Kidney capillary endothelial cell (primary cell): ENCODE data around the gene CEP112.

Experiments used
- DNase-seq: peaks from one replicate; pipeline ENCODE4 v3.0.0-alpha.2; 2018; ENCODE audit warnings: low spot score

CEP112 gene

DNA sequence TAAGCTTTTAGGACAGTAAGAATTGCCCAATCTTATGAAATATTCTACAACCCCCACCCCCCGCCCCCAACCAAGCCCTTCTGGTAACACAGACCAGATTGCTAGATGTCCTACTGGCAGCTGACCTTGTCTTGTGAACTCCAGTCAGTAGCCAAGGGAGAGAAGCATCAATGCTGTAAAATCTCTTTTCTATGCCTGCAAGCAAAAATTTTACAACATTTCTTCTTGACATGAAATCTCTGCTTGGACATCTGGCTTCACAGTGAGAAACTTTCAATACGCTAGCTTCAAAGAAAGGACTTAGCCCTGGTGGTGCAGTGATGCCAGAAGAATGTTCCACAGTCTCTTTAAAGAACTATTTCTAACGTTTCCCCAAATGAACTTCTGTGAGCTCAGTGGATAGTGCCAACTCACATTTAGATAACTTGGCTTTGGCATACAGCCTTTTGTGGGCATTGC, 461.2 kb downstream of the CEP112 start:
- DNase-seq: no peak

DNA sequence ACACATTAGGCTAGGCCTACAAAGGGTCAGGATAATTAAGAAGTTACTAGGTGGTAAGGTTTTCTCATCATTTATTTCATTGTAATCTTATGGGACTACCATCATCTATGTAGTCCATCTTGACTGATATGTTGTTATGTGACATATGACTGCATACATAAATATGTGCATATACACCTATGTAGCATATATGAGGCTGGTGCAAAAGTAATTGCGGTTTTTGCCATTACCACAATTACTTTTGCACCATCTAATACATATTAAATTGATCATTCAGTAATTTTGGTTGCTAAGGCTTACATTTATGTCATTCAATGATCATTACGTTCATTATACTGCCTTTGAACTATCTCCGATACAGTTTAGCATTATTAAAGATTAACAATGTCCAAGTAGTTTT, 462.7 kb downstream of the CEP112 start:
- DNase-seq: no peak

DNA sequence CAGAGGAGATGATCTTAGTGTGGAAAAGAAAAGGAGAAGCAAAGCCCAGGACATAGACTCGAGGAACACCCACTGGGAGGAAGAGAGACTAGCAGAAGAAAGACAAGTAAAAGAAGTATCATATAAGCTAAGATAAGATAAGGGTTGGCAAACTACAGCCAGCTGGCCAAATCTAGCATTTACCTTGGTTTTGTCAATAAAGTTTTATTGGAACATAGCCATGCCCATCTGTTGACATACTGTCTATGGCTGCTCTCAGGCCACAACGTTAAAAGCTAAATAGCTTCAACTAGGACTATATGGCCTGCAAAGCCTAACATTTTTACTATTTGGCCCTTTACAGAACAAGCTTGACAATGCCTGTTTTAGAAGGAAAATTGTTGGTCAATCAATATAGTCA, 464.1 kb downstream of the CEP112 start:
- DNase-seq: no peak

DNA sequence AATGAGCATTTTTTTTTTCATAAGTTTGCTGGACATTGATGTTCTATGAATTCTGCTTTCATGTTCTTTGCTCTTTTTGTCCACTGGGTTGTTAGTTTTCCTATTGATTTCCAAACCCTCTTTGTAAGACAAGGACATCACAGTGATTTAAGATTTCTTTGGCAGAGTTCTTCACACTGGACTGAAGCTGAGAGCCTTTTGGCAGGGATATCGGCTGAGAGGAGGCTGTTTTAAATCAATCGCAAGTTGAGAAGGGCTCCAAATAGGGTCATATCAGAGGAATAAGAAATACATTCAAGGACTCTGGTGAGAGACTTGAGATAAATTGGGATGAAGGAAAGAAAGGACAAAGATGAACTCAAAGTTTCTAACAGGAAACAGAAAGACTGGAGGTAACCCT, 464.7 kb downstream of the CEP112 start:
- DNase-seq: no peak

DNA sequence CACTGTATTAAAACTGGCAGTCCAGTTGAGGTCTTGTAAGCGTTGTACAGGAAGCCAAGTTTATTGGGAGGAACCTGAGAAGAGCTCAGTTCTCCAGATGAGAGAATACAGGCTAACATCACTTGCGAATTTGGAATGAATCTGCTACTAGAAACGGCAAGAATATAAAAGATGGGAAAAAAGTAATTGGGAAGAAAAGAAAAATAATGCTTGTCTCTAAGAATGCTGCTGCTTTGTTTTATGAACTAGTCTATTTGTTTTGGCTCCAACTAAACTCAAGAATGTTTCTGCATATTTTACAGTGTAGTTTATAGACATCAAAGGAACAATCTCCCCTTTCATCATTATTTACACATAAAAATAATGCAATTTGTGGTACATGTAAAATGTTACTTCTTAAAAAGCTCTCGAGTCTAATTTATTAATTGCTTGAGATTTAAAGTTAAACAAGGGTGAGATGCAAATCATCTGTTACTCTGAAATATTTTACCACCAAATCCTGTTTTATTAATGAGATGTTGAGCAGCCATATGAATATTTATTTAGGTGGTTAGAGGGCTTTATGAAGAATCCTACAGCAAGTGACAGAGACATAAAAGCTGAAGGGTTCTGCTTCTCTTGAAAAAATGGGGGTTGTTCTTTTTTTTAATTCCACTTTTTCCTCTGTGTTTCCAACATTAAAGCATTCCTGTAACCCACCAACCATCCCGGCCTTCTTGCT, 468.3 kb downstream of the CEP112 start:
- DNase-seq: no peak

DNA sequence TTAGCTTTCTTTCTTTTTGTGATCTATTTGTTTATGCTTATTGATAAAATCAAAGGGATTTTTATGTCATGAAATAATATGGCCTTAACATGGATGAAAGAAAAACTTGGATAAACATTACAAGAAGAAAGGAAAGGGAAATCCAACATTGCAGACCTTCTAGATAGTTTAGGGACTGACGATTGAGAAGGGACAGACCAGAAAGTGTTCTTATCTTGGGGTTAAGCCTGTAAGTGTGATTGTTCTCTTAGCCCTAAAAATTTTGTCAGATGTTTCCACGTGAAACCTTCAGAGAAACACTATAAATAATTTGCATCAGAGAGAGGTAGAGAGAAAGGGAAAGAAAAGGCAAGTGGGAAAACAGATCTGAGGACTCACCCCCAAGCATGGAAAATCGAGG, 473.3 kb downstream of the CEP112 start:
- DNase-seq: no peak

DNA sequence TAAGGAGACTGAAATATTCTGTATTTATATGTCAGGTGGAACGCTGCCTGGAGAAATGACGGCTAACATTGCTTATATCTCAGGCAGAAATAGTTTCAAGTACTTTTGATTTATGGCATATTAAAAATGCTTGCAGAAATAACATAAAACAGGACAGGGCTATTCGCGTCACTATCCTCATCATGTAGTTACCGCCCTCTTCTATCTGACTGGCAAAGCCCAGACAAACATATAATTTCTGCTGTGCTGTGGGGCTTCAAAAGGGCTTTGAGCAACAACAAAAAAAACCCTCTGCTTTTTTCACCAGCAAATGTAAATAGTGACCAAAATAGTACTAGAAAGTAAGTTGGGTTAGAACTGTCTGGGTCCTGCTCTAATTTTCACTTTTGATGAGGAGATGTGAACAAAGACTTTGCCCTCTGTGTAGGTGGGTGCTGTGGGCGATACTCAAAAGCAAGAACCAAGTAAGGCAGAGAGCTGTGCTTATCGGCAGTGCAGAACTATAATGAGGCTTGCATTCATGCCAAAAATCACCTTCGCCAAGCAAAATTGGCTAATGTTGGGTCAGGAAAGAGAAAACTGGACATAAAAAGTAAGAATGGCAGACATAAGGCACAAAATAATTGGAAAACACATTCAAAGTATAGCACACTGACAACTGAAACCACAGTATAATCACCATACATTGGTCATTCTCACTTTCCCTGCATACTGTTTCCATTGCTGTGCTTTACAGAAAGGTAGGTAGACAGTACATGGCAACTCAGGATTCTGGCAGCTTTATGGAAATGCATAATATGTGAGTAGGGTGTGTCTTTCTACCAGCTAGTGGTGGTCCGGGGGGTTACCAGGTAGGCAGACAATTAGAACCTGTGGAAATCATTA, 479.3 kb downstream of the CEP112 start:
- no peak for DNase-seq

DNA sequence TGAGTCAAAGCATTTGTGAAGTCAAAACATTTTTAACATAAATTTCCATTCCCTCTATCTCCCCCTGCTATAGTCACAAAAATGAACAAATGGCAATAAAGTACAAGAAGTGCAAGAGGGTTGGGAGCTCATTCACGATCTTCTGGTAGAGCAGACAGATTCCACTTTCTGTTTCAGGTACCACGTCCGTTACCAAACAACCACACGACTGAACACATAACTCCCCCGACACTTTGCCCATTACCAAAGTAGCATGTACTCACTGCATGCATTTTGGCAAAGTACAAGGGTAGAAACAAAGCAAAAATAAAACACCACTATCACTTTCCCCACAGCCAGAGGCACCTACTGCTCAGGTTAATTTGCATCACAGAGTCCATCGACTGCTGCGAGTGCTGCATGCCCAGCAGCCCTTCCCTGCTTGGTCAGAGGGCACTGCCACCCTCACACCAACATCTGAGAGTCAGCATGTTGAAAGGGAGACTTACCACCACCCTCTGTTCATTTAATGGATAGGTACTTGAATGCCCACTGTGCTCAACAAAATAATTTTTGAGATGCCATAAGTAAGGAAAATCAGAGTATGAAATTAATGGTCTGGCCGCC, 480.2 kb downstream of the CEP112 start:
- DNase-seq: no peak

DNA sequence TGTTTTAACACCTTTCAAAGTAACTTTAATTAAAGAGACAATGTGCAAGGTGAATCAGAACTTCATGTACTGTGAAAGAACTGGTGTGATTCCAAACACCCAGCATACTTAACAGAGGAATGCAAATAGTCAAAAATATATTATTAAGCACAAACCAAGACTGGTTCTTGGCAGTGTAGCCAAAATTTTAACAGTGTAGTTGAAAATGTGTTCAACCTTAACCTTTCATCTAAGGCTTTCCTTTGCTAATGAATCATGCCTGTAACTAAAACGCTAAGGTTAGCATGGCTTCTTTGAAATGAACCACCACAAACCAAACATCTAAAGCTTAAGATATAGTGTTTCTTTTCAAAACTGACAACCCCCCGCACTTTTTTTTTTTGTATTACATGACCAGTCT, 484.2 kb downstream of the CEP112 start:
- DNase-seq: no peak

DNA sequence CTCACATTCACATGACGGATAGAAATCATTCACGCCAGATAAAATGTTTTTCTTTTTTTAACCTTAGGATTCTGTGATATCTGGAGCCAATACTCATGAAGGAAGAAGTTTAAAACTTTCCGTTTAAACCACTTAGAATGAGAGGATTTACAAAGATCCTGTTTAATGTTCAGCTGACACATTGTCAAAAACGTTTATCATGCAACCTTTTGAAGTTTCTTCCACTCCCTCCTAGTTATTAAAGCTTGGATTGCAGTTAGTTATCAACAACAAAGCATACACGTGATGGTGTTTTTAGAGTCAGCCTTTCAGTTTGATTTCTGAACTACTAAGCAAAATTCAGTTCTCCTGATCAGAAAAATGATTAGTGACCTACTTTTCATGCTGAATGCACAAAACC, 487.2 kb downstream of the CEP112 start:
- no peak for DNase-seq

DNA sequence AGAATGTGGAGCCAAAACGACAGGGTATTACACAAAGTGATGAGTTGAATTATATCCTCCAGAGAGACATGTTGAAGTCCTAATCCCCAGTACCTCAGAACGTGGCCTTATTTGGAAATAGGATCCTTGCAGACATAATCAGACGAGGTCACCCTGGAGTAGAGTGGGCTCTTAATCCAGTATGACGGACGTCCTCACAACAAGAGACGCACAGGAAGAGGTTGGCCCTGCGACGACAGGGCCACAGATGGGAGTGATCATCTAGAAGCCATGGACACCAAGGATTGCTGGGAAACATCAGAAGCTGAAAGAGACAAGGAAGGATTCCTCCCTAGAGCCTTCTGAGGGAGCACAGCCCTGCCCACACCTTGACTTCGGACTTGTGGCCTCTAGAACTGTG, 488.0 kb downstream of the CEP112 start:
- DNase-seq: no peak

DNA sequence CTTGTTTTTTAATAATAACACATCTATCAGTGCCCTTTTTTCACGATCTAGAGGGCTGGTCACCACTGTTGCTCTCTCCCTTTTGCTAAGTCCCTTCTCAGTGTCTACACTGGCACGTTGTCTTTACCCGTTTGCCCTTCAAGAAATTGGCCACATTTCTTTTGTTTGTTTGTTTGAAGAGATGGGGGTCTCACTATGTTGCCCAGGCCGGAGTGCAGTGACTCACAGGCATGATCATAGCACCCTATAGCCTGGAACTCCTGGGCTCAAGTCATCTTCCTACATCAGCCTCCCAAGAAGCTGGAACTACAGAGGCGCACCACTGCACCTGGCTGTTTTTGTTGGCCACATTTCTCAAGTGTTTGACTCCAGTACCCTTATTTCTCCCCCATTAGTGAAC, 492.5 kb downstream of the CEP112 start:
- no peak for DNase-seq

DNA sequence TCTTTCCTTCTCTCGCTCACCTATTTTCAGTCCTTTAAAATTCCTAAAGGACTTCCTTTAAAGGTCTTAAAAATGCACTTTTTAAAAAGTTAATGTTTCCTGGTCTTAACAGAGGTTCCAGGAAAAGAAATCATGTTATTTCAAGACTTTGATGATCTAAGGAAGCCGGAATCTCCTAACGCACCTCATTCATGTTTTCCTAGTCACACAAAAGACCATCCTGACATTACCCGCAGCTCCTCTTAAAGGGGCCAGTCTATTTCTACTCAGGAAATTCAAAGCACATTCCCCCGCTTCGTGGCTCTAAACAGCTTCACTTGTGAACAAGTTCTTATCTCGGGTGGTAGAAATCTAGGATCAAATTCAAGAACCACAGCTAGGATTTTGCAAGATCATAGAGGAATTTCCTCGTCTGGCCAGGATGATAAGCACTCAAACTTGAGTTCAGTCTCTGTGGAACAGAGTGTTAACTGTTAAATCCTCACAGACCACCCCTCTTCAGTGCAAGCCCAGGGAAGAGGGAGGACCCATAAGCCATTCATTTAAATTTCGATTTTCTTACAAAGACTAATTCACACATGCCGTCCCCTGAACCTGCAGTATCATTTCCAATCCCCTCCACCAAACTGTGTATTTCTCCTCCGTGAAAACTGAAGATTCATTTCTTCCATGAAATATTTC, 493.4 kb downstream of the CEP112 start:
- peak; percentile 19 for DNase-seq

DNA sequence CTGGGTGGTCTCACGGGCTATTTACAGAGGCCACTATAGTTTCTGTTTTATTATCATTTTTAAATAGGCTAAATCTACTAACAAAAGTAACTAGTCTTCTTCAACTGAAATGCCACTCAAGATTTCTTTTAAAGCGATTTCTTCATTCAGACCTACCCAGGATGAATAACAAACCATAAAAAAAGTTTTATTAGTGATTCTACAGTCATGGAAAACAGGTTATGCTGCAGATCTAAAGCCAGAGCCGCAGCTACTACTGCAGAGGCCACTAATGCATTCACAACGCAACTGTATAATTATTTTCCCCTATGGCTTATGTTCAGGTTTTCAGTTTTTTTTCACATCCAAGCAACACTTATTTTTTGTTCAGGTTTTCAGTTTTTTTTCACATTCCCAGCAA, 494.3 kb downstream of the CEP112 start:
- no peak for DNase-seq

DNA sequence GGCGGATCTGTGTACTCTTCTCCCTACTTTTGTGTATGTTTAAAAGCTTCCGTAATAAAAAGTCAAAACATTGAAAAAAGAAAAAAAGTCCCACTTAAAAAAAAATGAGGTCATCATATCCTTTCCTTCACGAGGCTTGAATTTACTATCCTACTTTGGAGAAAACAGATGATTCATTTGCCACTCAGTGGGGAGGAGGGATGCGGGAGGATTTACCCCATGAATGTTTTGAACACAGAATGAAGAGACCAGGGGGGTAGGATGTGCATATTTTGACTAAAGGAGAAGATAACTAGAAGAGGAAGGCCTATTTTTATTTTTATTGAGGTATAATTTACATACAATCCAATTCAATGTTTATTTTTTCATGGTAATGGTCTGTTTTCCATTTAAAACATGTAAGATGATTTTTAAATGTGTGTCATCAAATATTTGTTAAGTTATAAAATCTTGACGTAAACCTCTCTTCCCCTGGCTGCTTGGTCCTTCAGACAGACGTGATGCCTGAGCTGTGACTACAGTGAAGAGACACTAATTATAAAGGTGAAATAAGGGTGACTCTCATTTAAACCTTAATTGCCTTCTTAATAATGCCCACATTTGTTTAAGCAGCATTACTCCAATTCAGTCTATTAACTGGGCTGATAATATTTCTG, 495.1 kb downstream of the CEP112 start:
- DNase-seq: peak; percentile 37

DNA sequence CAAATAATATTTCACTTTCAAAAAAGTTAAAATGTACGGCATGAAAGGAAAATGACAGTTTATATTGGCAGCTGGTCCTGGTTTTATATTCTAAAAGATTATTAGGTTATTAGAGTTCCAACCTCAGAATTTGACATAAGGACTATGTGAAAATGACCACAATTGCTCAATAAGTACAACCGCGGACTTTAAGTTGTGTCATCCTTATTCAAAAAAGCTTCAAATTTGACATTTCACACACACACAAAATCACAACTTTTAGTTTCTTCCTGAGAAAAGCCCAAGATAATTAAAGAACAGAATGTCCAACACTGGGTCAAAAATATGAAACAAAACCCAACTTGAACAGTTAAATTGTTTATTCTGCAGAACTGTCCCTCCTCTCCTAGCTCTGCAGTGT, 497.3 kb downstream of the CEP112 start:
- DNase-seq: no peak

DNA sequence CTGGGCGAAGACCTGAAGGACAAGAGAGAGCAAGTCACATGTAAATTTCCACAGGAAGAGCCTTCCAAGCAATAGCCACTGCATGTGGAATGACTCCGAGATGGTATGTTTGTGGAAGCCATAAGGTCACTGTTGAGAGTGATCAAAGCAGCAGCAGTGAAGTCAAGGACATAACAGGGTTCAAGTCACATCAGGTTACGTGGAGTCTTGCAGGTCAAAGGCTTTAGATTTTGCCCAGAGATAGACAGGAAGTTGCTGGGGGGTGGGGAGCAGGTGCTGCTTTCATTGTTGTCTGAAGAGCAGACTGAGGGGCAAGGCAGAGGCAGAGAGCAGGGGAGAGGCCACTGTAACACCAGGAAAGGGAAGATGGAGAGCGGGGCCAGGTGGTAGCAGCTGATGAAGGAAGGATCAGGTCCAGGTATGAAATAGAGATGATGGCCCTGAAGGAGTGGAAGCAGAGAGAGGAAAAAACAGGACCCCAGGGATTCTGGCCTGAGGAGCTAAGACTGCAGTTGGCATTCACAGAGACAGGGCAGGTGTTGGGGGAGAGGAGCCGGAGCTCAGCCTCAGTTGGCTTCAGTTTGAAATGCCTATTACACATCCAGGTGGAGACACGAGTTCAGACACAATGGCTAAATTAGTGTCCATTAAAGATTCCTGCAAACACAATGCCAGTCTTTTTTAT, 501.2 kb downstream of the CEP112 start:
- DNase-seq: no peak

DNA sequence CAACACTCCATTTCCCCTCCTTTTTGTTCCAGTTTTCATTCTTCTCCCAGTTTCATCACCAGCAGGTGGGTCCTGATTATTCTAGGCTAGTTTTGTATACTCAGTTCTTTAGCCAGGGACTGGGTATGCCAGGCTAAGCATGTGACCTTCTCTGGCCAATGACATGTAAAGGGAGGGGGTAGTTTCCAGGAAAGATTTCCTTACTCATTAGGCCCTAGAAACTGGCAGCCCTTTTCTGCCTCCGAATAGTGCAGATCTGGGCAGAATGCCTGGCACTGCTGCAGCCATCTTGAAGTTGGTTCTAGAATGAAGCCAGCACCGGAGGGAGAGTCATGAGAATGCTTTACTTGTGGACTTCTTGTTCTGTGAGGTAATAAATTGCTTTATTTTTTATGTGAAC, 503.6 kb downstream of the CEP112 start:
- no peak for DNase-seq

DNA sequence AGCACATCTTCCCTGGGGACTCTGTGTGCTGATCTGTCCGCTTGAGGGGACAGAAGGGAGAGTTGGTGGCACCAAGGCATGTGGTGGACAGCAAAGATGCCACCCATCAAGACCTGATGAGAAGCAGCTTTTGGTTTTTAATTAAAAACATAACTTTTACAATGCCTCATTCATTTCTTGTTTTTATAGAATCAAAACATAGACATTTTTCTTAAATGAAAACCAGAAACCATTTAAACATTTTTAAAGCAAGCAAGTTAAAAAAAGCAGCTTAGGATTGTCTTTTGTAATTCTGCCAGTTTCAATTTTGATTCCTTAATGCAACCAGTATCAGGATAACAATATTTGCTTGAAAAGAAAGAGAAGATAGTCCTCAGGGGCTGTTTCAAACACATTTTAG, 506.8 kb downstream of the CEP112 start:
- no peak for DNase-seq

DNA sequence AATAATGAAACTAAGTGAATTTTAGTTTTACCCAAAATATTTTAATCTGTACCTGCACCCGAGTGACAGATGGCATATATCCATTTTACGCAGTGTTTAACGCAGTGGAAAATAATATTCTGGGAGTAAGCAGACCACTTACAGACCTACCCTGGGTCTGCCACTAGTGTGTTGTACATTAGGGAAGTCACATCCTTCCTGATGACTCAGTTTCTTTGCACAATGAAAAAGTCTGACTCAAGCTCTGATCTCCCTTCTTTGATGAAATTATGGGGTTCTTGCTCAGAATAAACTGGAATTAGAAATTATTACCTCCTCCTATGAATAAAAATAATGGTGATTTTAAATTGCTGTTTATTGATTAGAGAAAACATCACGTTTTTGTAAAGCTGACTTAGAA, 507.3 kb downstream of the CEP112 start:
- DNase-seq: peak; percentile 79

DNA sequence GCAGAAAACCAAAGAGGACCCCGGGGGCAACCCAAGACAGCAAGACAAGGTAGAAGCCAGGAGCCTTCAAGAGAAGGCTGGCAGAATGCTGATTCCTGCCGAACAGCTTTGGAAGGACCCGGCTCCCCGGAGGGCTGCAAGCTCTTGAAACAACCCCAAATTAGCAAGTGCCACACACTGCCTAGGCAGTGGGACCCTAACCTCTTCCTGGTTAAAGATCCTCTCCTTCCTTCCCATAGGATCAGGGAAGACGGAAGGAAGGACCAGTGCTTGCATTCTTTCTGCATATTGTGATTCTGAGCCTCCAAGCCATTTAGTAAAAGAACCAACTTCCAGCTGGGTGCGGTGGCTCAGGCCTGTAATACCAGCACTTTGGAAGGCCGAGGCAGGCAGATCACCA, 508.5 kb downstream of the CEP112 start:
- DNase-seq: no peak
